Sigmoid colon (tissue), 4 donors: ENCODE measurements around the gene FBXO7.

Experiments
- EP300 ChIP-seq, 4 donors: sonication (generic); formaldehyde crosslinking; IDR thresholded peaks; one replicate each; pipeline ENCODE4 v1.6.1; 2017; ENCODE audit warnings: antibody characterized with exemption in 4 of 4
- POLR2AphosphoS5 ChIP-seq, 4 donors: sonication (generic); formaldehyde crosslinking; IDR thresholded peaks; one replicate each; pipeline ENCODE4 v1.6.1; 2017; ENCODE audit warnings: antibody characterized with exemption in 4 of 4

DNA sequence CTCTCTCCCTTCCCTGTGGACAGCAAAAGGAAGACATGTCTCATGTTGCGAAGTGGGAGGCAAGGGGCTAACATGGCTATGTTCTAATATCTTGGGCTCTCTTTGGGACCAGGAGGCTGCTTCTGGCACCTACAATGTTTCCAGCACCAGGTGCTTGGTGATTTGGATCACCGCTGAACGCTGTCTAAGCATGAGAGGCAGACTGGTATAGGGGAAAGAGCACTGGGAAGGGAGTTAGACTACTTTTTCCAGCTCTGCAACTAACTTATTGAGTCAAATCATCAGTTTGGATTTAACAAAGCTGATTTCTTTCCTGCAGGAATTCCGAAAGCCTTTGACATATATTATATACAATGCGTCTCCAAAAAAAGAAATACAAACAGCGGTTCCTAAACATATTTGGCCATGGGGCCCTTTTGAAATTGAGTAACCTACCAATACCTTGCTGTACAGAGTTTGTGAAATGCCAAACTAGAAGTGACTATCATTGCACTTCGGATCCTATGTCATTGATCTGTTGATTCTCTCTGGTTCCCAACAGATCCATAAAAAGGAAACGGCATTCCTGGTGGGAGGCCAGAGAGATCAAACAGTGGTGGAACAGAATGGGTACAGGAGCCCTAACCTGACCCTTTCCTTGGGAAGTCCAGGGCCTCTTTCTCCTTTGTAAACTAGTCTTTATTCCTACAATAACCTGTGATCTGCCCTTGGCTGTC lies 37.8 kb downstream of the FBXO7 start:
- TF ChIP-seq EP300 (IDR thresholded peaks at IDR 0.05) (no peak), POLR2AphosphoS5 (IDR thresholded peaks at IDR 0.05) (no peak)
